Stimulated activated CD4-positive, alpha-beta T cell treated with anti-CD3 and anti-CD28 coated beads, Interleukin-12 subunit alpha, Interleukin-12 subunit beta, amount 100 ng/mL, for 4 hours (primary cell): Measurements from ENCODE around the gene ESYT2.

ENCODE experiments used
- DNase-seq: peaks from one replicate; pipeline ENCODE4 v3.0.0-alpha.2; 2020

The ESYT2 gene

DNA sequence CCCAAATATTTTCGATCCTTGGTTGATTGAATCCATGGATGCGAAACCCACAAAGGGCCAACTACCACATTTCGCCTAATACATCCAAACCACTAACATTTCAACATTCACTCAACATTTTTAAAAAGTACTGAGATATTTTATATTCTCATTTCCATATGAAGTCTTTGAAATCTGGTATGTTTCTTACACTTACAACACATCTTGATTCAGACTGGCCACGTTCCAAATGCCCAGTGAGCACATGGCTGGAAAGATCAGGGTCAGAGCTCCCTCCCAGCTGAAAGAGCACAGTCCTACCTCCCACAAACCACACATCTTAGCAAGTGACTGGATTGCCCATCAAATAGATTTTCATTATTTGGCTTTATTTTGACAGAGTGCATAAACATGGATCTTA is 143.6 kb downstream of the ESYT2 start:
- DNase-seq: no peak

DNA sequence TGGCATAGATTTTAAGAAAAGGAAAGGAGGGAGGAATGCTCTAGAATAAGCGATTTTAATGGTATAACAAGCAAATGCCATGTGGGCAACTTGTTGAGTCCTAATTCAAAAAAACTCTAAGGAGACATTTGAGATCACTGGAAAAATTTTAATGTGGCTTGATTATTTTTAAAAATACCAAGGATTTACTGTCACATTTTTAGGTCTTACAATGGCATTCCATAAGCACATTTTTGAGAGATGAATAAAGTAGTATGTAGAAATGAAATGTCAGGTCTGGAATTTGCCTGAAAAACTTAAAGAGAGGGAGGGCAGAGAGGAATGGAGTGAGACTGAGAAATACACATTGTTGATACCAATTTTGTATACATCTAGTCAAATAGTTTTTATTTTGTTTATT is 145.0 kb downstream of the ESYT2 start:
- no peak for DNase-seq

DNA sequence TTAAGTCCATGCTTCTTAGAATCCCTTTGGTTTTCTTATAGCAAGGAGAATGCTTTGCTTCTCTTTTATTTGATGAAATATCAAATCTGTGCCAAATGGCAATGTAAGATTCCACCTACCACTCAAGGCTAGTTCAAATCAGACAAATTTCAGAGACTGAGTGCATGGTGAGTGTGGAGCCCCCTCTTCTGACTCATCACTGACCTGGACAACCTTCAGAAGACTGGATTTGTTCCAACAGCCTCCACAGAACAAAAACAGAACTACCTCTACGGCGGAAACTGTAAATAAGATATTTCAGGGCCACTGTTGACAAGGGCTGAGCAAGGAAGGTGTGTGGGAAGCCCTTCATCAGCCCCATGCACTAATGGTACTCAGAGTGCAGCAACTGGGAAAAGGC is 145.8 kb downstream of the ESYT2 start:
- no peak for DNase-seq

DNA sequence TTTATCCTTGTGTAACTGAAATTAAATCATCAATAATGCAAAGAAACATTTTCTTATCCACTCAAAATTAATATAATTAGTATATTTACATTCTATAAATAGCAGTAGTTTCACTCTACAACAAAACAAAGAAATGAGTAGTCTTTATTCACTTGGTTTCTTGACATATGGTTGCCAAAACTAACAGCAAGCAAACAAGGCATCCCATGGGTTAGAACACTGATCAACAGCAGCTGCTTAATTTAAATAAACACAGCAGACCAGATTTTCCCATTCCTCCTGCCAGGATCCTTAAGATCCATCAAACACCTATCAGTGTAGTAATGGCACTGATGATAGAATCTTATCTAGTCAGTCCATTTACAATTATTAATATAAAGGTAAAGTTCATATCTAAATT is 146.9 kb downstream of the ESYT2 start:
- DNase-seq: no peak
